GM21526 (cell line): ENCODE data around the gene TRIM54.

Source experiments
- ATAC-seq: cut with Tn5 transposase; IDR thresholded peaks from one replicate; pipeline ENCODE4 v1.9.1; 2021; ENCODE audit warnings: moderate library complexity; ENCODE audit not compliant: unreplicated experiment, low FRiP score

TRIM54 gene, protein sequence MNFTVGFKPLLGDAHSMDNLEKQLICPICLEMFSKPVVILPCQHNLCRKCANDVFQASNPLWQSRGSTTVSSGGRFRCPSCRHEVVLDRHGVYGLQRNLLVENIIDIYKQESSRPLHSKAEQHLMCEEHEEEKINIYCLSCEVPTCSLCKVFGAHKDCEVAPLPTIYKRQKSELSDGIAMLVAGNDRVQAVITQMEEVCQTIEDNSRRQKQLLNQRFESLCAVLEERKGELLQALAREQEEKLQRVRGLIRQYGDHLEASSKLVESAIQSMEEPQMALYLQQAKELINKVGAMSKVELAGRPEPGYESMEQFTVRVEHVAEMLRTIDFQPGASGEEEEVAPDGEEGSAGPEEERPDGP

DNA sequence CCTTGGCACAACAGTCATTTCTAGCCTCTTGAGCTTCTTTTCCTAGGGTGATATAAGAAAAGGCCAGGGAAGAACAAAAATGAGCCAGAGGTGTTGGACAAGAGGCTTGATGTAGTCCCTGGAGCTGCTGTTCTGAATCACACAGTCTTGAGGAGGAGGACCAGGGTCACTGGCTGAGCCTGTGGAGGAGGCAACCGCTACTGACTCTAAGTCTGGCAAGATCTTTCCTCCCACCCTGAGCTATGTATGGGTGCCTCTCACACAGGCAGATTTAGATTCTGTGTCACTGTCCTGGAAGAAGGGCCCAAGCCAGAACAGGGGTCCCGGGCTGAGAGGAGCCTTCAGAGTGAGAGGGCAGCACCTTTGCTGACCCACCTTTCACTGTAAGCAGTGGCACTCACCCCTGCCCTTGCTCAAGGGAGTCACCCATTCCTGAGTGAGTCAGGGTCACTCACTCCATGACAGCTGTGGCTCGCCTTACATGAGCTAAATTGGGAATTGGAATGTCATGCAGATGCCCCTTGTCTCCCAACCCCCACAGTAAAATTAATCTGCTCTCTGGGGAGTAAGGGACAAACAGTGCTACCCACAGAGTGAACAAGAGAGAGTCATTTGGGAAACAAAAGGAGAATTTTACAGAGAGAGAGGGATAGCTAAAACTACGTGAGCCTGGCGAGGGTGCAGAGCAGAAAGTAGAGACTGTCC, at the start of gene TRIM54:
Gene TRIM54 (plus strand): TSS at position 575 of the 705 bp plus-strand sequence. CDS start 303 bp downstream, outside the sequence.
- no peak for ATAC-seq

DNA sequence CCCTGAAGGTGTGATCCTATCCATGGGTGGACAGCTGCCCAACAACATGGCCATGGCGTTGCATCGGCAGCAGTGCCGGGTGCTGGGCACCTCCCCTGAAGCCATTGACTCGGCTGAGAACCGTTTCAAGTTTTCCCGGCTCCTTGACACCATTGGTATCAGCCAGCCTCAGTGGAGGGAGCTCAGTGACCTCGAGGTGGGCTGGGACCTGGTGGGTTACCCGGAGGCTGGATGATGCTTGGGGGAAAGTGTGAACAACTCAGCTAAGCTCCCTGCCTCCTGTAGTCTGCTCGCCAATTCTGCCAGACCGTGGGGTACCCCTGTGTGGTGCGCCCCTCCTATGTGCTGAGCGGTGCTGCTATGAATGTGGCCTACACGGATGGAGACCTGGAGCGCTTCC, 48.9 kb upstream of the TRIM54 start:
- no peak for ATAC-seq

DNA sequence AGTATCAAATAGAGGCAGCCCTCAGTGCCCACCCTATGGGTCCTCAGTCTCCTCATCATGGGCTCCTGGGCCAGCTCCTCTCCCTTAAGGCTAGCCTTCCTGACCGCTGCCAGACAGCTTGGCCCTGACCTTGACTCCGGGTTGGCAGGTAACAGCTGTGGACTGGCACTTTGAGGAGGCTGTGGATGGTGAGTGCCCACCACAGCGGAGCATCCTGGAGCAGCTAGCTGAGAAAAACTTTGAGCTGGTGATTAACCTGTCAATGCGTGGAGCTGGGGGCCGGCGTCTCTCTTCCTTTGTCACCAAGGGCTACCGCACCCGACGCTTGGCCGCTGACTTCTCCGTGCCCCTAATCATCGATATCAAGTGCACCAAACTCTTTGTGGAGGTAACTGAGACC, 46.1 kb upstream of the TRIM54 start:
- ATAC-seq, result no peak

DNA sequence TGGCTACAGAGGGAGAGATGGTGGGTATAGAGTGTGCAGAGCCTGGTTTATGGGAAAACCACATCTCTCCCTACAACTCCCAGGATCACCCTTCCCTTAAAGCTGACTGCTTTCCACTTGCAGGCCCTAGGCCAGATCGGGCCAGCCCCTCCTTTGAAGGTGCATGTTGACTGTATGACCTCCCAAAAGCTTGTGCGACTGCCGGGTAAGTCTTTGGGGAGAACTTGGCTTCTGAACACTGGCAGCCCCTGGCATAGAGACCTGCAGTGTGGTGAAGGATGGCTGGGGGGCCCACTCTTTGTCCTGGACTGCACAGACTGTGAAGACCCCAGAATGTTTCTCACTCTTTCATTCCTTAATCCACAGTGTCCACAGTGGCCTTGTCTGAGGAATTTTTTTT, 45.6 kb upstream of the TRIM54 start:
- ATAC-seq, result no peak

DNA sequence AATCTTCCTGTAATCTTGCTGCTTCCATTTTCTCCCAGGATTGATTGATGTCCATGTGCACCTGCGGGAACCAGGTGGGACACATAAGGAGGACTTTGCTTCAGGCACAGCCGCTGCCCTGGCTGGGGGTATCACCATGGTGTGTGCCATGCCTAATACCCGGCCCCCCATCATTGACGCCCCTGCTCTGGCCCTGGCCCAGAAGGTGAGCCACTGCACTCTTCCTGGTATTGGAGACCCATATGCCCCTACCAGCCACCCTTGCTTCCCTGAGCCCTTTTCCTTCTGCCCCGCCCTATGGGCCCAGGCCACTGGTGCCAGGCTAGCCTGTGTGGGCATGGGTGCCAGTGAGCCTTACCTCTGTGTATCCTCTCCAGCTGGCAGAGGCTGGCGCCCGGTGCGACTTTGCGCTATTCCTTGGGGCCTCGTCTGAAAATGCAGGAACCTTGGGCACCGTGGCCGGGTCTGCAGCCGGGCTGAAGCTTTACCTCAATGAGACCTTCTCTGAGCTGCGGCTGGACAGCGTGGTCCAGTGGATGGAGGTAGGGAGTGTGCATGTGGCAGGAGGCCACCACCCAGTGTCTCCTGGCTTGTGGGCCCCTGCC, 44.8 kb upstream of the TRIM54 start:
- no peak for ATAC-seq

DNA sequence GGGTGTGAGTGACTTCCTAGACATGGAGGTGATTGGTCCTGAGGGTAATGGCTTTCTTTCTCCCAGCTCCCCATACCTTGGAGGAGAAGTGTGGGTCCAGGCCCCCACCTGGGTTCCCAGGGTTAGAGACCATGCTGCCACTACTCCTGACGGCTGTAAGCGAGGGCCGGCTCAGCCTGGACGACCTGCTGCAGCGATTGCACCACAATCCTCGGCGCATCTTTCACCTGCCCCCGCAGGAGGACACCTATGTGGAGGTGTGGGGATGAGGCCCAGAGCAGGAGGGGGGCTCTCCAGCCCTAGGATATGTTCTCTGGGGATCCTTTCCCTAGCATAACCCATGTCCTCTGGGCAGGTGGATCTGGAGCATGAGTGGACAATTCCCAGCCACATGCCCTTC, 43.3 kb upstream of the TRIM54 start:
- ATAC-seq, result no peak

DNA sequence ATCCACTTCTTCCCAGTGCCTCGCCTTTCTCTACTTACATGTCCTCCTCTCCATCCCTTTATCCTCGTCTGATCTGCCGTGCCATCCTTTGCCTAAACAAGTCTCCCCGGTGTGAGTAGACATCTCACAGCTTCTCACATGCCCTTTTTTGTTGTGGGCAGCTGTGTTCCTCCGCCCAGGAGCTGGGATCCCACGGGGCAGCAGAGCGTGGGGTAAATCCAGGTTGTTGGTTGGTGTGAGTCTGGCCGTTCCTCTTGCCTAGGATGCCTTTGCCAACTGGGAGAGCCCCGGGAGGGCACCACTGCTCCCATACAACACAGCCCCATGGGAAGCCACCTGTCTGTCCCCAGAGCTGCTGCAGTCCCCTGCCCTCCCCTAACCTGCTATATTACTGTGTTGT, 41.8 kb upstream of the TRIM54 start:
- no peak for ATAC-seq

DNA sequence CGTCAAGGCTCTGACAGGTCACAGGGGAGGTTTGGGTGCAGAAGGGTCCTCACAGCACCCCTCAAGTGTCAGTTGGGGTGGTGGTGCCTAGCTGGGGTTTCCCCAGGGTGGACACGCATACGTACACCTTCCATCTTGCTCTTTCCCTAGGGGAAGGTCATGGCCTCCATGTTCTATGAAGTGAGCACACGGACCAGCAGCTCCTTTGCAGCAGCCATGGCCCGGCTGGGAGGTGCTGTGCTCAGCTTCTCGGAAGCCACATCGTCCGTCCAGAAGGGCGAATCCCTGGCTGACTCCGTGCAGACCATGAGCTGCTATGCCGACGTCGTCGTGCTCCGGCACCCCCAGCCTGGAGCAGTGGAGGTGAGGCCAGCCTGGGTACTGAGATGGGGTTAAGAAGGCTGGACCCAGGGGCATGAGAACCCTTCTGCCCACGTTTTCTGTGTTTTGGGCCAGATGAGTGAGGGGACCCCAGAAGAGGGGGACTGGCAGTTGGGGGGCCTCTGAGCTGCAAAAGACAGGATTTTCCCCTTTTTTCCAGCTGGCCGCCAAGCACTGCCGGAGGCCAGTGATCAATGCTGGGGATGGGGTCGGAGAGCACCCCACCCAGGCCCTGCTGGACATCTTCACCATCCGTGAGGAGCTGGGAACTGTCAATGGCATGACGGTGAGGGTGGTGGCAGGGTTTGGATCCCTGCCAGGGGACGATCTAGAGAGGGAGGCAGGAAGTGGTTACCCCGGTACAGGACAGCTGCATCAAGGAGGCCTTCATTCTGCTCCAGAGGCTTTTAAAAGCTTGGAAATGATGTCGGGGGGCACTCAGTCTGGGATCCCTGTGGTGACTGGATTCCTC, 40.2 kb upstream of the TRIM54 start:
- ATAC-seq, result no peak

DNA sequence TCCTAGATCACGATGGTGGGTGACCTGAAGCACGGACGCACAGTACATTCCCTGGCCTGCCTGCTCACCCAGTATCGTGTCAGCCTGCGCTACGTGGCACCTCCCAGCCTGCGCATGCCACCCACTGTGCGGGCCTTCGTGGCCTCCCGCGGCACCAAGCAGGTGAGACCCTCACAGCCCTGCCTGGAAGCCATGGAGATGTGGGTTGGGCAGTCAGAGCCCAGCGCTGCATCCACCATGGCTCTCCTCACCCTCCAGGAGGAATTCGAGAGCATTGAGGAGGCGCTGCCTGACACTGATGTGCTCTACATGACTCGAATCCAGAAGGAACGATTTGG, 39.6 kb upstream of the TRIM54 start:
- ATAC-seq, result no peak

DNA sequence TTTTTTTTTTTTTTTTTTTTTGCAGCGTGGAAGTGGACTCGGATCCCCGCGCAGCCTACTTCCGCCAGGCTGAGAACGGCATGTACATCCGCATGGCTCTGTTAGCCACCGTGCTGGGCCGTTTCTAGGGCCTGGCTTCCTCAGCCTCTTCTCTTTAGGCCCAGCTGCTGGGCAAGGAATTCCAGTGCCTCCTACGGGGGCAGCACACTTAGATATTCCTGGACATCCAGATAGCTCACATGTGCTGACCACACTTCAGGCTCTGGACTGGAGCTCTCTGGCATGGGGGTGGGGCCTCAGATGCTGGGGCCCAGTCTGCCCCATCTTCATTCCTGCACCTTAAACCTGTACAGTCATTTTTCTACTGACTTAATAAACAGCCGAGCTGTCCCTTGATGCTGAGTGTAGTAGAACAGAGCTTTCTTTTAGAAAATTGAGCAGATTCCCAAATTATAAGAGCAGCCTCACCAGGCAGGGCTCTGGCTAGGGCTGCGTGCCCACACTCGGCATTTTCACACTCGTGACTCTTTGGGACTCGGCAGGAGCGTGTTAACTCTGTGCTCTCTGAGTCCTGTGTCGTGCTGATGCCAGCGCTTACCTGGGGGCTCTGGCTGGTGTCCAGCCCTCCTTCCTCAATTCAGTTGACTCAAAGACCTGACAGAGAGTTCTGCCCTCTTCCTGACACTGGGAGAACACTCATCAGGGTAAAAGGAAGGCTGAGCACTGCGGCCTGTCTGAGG, 38.7 kb upstream of the TRIM54 start:
- ATAC-seq, result no peak

DNA sequence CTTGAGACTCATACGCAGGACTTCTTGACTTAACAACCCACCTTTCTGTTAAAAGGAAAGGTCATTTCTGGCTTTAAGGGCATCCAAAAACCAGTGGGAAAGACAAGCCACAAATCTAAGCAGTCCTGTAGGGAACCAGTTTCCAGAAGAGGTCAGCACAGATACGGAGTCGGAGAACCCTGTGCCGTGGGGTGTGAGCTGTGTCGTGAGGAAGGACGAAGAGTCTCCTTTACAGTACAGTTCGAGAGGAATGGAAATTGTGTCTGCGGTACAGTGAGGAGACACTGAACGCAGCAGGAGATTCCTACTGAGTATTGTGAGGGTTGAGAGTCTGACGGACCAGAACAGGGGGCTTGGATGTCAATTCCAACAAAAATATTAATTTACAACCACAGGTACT, 37.1 kb upstream of the TRIM54 start:
- no peak for ATAC-seq

DNA sequence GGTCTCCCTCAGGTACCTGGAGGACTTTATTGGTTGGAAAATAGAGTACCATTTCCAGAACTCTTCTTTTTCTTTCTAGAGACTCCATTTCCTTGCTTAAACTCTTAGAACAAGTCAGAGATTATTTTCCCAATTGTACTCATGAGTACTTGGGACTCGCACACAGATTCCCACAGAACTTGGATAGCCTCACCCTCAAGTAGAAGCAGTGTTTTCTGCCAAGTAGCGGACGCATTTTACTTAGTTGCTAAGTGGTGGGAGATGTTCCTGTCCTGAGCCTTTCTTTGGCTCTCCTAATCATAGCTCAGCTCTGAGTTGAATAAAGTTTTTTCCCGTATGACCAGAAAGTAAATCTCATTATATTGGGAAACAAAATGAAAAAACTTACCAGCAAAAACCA, 36.6 kb upstream of the TRIM54 start:
- ATAC-seq, result no peak

DNA sequence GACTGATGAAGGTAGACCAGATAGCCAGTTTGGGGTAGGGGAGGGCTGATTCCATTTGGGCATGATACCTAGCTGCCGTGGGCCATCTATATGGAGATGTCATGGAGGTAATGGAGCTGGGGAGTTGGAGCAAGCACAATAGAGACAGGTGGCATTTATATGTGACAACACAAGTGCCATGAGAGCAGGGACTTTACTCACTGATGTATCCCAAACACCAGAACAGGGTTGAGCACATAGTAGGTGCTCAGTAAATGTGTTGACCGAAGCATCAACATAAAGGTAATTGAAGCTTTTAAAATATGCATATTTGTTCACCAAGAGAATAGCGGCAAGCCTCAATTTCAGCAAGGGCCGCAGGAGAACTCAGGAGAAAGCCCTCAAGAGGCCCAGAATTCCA, 34.3 kb upstream of the TRIM54 start:
- ATAC-seq, result no peak

DNA sequence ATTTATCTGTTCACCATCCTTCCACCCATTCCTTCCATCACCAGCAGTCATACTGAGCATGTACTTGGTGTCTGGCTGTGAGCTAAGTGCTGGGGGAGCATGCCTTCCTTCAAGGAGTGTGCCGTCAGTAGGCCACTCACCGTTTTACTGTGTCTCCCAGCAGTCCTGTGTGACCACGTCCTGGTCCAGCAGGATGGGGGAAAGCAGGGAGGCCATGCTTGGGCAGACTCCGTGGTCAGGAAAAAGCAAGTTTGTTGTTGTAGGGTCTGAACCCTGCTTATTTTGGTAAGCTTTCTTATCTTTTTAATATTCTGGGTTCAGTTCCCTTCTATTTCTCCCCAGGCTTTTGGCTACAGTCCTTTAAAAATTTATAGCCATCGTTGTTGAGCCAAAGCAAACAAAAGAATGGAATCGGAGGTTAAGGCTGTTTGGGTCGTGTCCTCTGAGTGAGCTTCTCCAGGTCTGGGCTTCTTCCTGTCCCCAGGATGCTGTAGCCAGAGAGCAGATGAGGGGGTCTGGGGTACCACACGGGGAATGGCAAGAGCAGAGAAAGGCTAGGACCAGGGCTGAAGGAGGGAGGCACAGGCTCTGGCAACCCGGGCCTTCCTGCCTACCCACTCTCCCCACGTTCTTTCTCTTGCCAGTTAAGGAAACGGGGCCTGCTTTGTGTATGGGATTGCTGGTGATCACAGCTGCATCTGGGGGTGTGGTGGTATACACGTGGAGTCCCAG, 32.9 kb upstream of the TRIM54 start:
- no peak for ATAC-seq

DNA sequence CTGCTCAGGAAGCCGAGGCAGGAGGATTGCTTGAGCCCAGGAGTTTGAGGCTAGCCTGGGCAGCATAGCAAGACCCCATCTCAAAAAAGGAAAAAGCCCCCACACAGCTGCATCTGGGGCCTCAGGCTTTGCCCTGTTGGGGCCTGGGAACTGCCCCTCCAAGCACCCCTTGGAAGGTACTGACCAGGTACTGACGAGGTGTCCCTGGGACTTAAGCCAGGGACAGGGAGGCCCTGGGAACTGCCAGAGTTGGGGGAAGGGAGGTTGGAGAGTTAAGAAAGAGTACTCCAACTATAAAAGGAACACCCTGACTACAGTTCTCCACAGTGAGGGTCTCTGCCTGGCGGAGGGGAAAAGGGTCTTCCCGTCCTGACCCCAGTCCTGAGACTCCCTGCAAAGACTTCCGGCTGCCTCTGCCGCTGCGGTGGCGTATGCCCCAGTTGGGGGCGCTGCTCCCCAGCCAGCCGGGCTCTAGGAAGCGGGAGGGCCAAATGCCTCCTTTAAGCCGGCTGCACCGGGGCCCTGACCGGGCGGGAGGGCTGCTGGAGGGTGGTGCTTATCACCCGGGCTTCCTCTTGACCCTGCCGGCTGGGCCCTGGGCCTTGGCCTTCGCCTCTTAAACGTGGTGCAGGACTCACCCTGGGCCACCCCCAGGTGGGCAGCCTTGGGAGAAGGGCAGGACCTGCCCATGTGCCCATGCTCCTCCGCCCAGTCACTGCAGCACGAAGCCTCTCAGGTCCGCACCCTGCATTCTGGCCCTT, 32.2 kb upstream of the TRIM54 start:
- ATAC-seq, result no peak

DNA sequence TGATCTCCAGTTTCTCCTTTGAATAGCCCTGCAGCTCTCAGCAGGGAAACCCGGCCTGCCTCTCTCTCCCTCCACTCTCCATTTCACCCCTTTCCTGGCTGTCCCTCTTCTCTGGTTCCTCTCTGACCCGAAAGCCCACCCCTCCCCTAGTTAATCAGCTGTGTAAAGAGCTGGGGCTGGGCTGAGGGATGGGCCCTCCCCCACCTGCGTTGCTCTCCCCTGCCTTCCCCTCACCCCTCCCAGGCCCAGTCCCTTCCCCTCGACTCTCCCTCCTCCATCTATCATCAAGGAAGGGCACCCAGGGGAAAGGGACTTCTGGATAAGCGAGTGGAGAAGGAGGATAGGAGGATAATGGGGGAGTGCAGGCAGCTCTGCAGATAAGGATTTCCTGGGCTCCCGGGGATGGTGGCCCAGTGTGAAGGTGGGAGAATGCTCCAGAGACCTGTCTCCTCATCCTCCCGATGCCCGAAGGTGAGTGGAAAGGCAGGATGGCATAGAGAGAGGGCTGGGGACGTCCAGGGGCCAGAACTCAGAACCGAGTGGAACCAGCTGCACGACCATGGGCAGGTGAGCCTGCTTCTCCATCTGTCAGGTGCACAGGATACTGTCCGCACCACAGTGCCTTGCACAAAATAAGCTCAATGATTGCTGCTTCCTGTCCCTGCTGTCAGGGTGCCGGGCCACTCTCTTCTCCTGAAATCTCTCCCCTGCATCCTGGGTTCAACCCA, 31.4 kb upstream of the TRIM54 start:
- no peak for ATAC-seq

DNA sequence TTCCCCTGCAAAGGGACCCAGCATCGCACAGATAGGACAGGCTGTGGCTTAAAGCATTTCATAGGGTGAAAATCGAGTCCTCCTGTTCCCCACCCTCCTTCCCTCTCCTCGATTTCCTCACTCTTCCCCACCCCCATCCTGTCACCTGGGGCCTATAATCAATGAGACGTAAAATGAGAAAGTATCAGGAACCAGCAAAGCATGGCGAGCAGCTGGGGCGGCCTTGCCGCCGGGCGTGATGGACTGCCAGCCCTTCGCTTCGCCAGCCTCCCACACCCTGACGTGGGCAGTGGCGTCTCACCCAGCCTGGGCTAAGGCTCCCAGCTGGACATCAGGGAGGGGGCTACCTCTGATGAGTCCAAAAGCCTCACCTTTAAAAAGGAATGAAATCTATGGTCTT, 30.5 kb upstream of the TRIM54 start:
- no peak for ATAC-seq

DNA sequence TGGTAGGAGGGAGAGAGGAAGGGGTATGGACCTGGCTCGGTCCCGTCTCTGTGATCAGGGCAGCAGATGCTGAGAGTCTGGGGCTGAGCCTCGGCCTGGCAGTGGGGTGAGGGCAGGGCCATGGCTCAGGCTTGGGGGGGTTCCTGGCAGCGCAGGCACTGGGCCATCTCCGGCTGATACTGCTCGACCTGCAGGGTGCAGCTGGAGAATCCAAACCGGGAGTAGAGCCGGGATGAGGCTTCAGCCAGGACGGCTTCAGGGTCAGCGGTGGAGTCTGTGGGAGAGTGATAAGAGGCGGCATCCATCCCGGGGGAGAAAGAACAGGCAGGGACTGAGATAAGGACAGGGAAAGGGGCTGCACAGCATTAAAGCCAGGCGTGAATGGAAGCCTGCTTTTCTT, 27.0 kb upstream of the TRIM54 start:
- ATAC-seq, result no peak
